Epithelial cell of esophagus (primary cell): Measurements from ENCODE around the gene NXPH1.

Experiments
- DNase-seq: peaks from one replicate; pipeline ENCODE4 v3.0.0; 2010; ENCODE audit warnings: low read depth
- H3K4me3 ChIP-seq: 2 replicates; pipeline ENCODE4 v1.5.1; 2011; ENCODE audit warnings: mild to moderate bottlenecking, low read length, control low read depth
- CTCF ChIP-seq: IDR thresholded peaks from 2 replicates; pipeline ENCODE4 v1.5.1; 2011; ENCODE audit warnings: low read depth, mild to moderate bottlenecking, low read length, control low read depth, inconsistent platforms; ENCODE audit not compliant: insufficient read depth; ENCODE audit errors: missing control alignments

The NXPH1 gene

GRCh38 chr7:8528311-8528710, 94.9 kb downstream of the NXPH1 start:
- H3K4me3 ChIP-seq = no peak overlapping the region
- no peak for DNase-seq
- TF ChIP-seq CTCF = no peak

GRCh38 chr7:8531991-8532515, 98.6 kb downstream of the NXPH1 start:
- H3K4me3 ChIP-seq = no peak overlapping the region
- TF ChIP-seq CTCF = no peak
- no peak for DNase-seq

- DNase-seq = no peak
- TF ChIP-seq CTCF = no peak
- H3K4me3 ChIP-seq = no peak overlapping the region
Observed at GRCh38 chr7:8536431-8536830, 103.0 kb downstream of the NXPH1 start.

- TF ChIP-seq CTCF = no peak
- no peak for DNase-seq
Observed at GRCh38 chr7:8549046-8549445, 115.6 kb downstream of the NXPH1 start.

GRCh38 chr7:8560501-8560900, 127.1 kb downstream of the NXPH1 start:
- DNase-seq = no peak
- TF ChIP-seq CTCF = no peak
- H3K4me3 ChIP-seq = no peak overlapping the region

More at GRCh38 chr7:8549046-8549445, 115.6 kb downstream of the NXPH1 start:
- H3K4me3 ChIP-seq = no peak overlapping the region

GRCh38 chr7:8561449-8561848, 128.0 kb downstream of the NXPH1 start:
- no peak for TF ChIP-seq CTCF
- no peak overlapping the region for H3K4me3 ChIP-seq
- no peak for DNase-seq

- no peak overlapping the region for H3K4me3 ChIP-seq
- no peak for DNase-seq
- no peak for TF ChIP-seq CTCF
Observed at GRCh38 chr7:8564281-8564680, 130.9 kb downstream of the NXPH1 start.
